Measurements from ENCODE around the gene ERMP1.
"Not testable (repeated sequence)": the region's sequence is repeated elsewhere in the genome, so short reads cannot be mapped to it uniquely, and the experiment has no call there.

The ERMP1 gene, protein sequence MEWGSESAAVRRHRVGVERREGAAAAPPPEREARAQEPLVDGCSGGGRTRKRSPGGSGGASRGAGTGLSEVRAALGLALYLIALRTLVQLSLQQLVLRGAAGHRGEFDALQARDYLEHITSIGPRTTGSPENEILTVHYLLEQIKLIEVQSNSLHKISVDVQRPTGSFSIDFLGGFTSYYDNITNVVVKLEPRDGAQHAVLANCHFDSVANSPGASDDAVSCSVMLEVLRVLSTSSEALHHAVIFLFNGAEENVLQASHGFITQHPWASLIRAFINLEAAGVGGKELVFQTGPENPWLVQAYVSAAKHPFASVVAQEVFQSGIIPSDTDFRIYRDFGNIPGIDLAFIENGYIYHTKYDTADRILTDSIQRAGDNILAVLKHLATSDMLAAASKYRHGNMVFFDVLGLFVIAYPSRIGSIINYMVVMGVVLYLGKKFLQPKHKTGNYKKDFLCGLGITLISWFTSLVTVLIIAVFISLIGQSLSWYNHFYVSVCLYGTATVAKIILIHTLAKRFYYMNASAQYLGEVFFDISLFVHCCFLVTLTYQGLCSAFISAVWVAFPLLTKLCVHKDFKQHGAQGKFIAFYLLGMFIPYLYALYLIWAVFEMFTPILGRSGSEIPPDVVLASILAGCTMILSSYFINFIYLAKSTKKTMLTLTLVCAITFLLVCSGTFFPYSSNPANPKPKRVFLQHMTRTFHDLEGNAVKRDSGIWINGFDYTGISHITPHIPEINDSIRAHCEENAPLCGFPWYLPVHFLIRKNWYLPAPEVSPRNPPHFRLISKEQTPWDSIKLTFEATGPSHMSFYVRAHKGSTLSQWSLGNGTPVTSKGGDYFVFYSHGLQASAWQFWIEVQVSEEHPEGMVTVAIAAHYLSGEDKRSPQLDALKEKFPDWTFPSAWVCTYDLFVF

GRCh38 chr9:5832538-5833529 is at the start of gene ERMP1:
TSS of gene ERMP1 (minus strand) at chr9:5833117. CDS start at chr9:5833027, 90 bp downstream.
- peak within 1 kb of the TSS; percentile 91 for H3K27ac ChIP-seq
- TF ChIP-seq ZFX (IDR thresholded peaks at IDR 0.05): peak; percentile 74
- TF ChIP-seq, protein P1, sequence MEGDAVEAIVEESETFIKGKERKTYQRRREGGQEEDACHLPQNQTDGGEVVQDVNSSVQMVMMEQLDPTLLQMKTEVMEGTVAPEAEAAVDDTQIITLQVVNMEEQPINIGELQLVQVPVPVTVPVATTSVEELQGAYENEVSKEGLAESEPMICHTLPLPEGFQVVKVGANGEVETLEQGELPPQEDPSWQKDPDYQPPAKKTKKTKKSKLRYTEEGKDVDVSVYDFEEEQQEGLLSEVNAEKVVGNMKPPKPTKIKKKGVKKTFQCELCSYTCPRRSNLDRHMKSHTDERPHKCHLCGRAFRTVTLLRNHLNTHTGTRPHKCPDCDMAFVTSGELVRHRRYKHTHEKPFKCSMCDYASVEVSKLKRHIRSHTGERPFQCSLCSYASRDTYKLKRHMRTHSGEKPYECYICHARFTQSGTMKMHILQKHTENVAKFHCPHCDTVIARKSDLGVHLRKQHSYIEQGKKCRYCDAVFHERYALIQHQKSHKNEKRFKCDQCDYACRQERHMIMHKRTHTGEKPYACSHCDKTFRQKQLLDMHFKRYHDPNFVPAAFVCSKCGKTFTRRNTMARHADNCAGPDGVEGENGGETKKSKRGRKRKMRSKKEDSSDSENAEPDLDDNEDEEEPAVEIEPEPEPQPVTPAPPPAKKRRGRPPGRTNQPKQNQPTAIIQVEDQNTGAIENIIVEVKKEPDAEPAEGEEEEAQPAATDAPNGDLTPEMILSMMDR (conservative IDR thresholded peaks at IDR 0.05): peak; percentile 98

DNA sequence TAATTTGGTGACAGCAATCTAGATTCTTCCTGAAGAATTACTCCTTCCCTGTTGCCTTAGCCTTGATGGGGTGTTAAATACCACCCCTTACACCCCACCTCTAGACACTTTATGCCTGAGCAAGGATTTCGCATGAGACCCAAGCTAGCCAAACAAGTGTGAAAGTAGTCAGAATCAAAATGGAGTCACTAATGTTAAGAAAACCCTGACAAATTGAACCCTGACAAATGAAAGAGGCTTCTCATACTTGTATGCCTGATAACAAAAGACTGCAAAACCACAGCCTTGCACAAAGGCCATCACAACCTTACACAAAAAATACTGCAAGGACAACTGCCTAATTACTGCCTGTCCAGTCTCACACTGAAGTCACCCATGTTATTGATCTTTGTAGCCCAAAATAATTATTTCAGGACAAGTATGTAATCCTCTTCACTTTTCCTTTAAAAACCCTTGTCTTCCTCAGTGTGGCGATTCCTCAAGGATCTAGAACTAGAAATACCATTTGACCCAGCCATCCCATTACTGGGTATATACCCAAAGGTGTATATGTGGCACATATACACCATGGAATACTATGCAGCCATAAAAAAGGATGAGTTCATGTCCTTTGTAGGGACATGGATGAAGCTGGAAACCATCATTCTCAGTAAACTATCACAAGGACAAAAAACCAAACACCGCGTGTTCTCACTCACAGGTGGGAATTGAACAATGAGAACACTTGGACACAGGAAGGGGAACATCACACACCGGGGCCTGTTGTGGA is 49.5 kb upstream of the ERMP1 start:
- not testable (repeated sequence) for H3K27ac ChIP-seq

- TF ChIP-seq, protein P1 (conservative IDR thresholded peaks at IDR 0.05): no peak
- no peak for TF ChIP-seq ZFX (IDR thresholded peaks at IDR 0.05)
- H3K27ac ChIP-seq: no peak overlapping the region
Observed at GRCh38 chr9:5879419-5880181, 46.7 kb upstream of the ERMP1 start.

GRCh38 chr9:5876711-5877110 is 43.8 kb upstream of the ERMP1 start:
- TF ChIP-seq, protein P1 (conservative IDR thresholded peaks at IDR 0.05): no peak
- no peak for TF ChIP-seq ZFX (IDR thresholded peaks at IDR 0.05)
- no peak overlapping the region for H3K27ac ChIP-seq

- no peak overlapping the region for H3K27ac ChIP-seq
- TF ChIP-seq, protein P1 (conservative IDR thresholded peaks at IDR 0.05): no peak
- TF ChIP-seq ZFX (IDR thresholded peaks at IDR 0.05): no peak
Observed at GRCh38 chr9:5876026-5876425, 43.1 kb upstream of the ERMP1 start.

DNA sequence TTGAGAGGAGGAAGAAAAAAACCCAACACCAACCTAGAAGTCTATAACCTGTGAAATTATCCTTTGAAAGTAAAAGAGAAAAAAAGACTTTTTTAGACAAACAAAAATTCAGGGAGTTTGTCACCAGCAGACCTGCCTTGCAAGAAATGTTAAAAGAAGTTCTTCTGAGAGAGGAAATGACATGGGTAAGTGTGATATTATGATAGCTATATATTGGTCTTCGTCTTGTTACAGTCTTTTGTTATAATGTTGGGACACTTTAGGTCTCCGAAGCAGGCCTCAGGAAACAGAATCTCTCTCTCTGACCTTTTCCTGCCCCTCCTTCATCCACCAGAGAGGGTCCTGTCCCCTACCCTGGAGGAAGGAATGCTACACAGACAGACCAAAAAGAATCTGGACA is 41.1 kb upstream of the ERMP1 start:
- no peak overlapping the region for H3K27ac ChIP-seq
- TF ChIP-seq ZFX (IDR thresholded peaks at IDR 0.05): no peak
- TF ChIP-seq, protein P1 (conservative IDR thresholded peaks at IDR 0.05): no peak
